CD4-positive, alpha-beta T cell treated with Interleukin-2 at 100 ng/mL for 4 hours (primary cell): ENCODE data around the gene RREB1.
A peak's percentile ranks its signal among the peaks of the same experiment; 100 is the strongest.

Source experiments
- DNase-seq: peaks from one replicate; pipeline ENCODE4 v3.0.0-alpha.2; 2020; ENCODE audit warnings: low spot score

The RREB1 gene

GRCh38 chr6:7107578-7108195, at the start of gene RREB1:
RREB1 (plus strand) TSS chr6:7107961; CDS start chr6:7181912, 73,951 bp downstream.
- DNase-seq: peak; percentile 52

- no peak for DNase-seq
Measured at GRCh38 chr6:7058250-7058923, 49.4 kb upstream of the RREB1 start.

GRCh38 chr6:7060769-7061516, 46.8 kb upstream of the RREB1 start:
- no peak for DNase-seq

GRCh38 chr6:7062451-7063162, 45.2 kb upstream of the RREB1 start:
- no peak for DNase-seq

- DNase-seq: no peak
Measured at GRCh38 chr6:7067305-7067704, 40.5 kb upstream of the RREB1 start.

- DNase-seq: no peak
Measured at GRCh38 chr6:7071405-7071804, 36.4 kb upstream of the RREB1 start.

- no peak for DNase-seq
Measured at GRCh38 chr6:7073082-7073820, 34.5 kb upstream of the RREB1 start.

- peak; percentile 57 for DNase-seq
Measured at GRCh38 chr6:7073821-7074525, 33.8 kb upstream of the RREB1 start.

- no peak for DNase-seq
Measured at GRCh38 chr6:7074870-7075269, 32.9 kb upstream of the RREB1 start.

GRCh38 chr6:7075341-7076000, 32.3 kb upstream of the RREB1 start:
- no peak for DNase-seq

- DNase-seq: no peak
Measured at GRCh38 chr6:7077856-7078255, 29.9 kb upstream of the RREB1 start.

GRCh38 chr6:7078856-7079255, 28.9 kb upstream of the RREB1 start:
- no peak for DNase-seq

GRCh38 chr6:7080311-7080710, 27.4 kb upstream of the RREB1 start:
- DNase-seq: no peak

GRCh38 chr6:7085911-7086310, 21.9 kb upstream of the RREB1 start:
- no peak for DNase-seq

GRCh38 chr6:7086488-7086887, 21.3 kb upstream of the RREB1 start:
- DNase-seq: peak; percentile 50

GRCh38 chr6:7087066-7087465, 20.7 kb upstream of the RREB1 start:
- DNase-seq: no peak

GRCh38 chr6:7087491-7087979, 20.2 kb upstream of the RREB1 start:
- peak; percentile 49 for DNase-seq

GRCh38 chr6:7088076-7088742, 19.6 kb upstream of the RREB1 start:
- DNase-seq: no peak

GRCh38 chr6:7098993-7099392, 8.8 kb upstream of the RREB1 start:
- no peak for DNase-seq
